Liver (tissue), 9 donors: ENCODE data around the gene UBASH3B. TPM values are rescaled to one million over a fixed set of nuclear protein-coding genes. Genes with fewer than 3 reads are reported as not detected.

Experiments
- DNase-seq: peaks from one replicate; pipeline ENCODE4 v3.0.0-alpha.2; 2017; ENCODE audit warnings: low spot score
- H3K27ac ChIP-seq, 2 donors: one replicate each; pipeline ENCODE4 v1.7.0; 2013; ENCODE audit warnings: inconsistent platforms in 2 of 2, low read length in 2 of 2, control low read depth in 1 of 2, low read depth in 1 of 2, mild to moderate bottlenecking in 1 of 2
- H3K27me3 ChIP-seq, 4 donors: one replicate each; pipeline versions ENCODE4 v1.6.1 to v1.7.0; 2013; ENCODE audit warnings: low read length in 3 of 4, inconsistent platforms in 1 of 4, mild to moderate bottlenecking in 1 of 4, moderate library complexity in 1 of 4; ENCODE audit not compliant: control insufficient read depth in 4 of 4, insufficient read depth in 4 of 4
- H3K36me3 ChIP-seq, 4 donors: one replicate each; pipeline versions ENCODE4 v1.6.1 to v1.7.0; 2013; ENCODE audit warnings: low read length in 3 of 4, mild to moderate bottlenecking in 3 of 4, low read depth in 1 of 4, moderate library complexity in 1 of 4; ENCODE audit not compliant: control insufficient read depth in 4 of 4, insufficient read depth in 3 of 4
- H3K4me1 ChIP-seq, 4 donors: one replicate each; pipeline versions ENCODE4 v1.6.1 to v1.7.0; 2013; ENCODE audit warnings: low read length in 3 of 4, mild to moderate bottlenecking in 3 of 4, moderate library complexity in 1 of 4; ENCODE audit not compliant: control insufficient read depth in 4 of 4, insufficient read depth in 4 of 4
- H3K4me3 ChIP-seq, 3 donors: one replicate each; pipeline versions ENCODE4 v1.6.1 to v1.7.0; 2013; ENCODE audit warnings: low read length in 3 of 3, control low read depth in 1 of 3, low read depth in 1 of 3, mild to moderate bottlenecking in 1 of 3
- H3K9ac ChIP-seq, 2 donors: one replicate each; pipeline ENCODE4 v1.7.0; 2013; ENCODE audit warnings: low read length in 2 of 2, mild to moderate bottlenecking in 2 of 2, moderate library complexity in 2 of 2, control low read depth in 1 of 2, low read depth in 1 of 2
- H3K9me3 ChIP-seq, 4 donors: one replicate each; pipeline versions ENCODE4 v1.6.1 to v1.7.0; 2013; ENCODE audit warnings: low read length in 3 of 4; ENCODE audit not compliant: control insufficient read depth in 4 of 4
- ATF3 ChIP-seq: IDR thresholded peaks from 2 replicates; pipeline ENCODE4 v1.6.1; 2016; ENCODE audit warnings: antibody characterized with exemption
- CTCF ChIP-seq: fragments of 150-350 bp; IDR thresholded peaks from 2 replicates; pipeline ENCODE4 v1.5.1; 2017; ENCODE audit warnings: improper control_type of control experiment, low read depth, low read length; ENCODE audit not compliant: missing input control
- EGR1 ChIP-seq, 2 donors: IDR thresholded peaks; 2 replicates each; pipeline ENCODE4 v1.6.1; 2016 to 2018; ENCODE audit warnings: antibody characterized with exemption in 2 of 2, low read depth in 2 of 2
- FOXA1 ChIP-seq: IDR thresholded peaks from 2 replicates; pipeline ENCODE4 v1.6.1; 2016; ENCODE audit warnings: antibody characterized with exemption
- FOXA2 ChIP-seq: IDR thresholded peaks from 2 replicates; pipeline ENCODE4 v1.6.1; 2016; ENCODE audit warnings: antibody characterized with exemption
- GABPA ChIP-seq, 2 donors: IDR thresholded peaks in 1 of 2; conservative IDR thresholded peaks in 1 of 2; 2 replicates each; pipeline ENCODE4 v1.6.1; 2016; ENCODE audit warnings: antibody characterized with exemption in 2 of 2, mild to moderate bottlenecking in 1 of 2, moderate library complexity in 1 of 2
- HNF4A ChIP-seq, 2 donors: conservative IDR thresholded peaks; 2 replicates each; pipeline ENCODE4 v1.6.1; 2016; ENCODE audit warnings: antibody characterized with exemption in 2 of 2, mild to moderate bottlenecking in 2 of 2
- HNF4G ChIP-seq: IDR thresholded peaks from 2 replicates; pipeline ENCODE4 v1.6.1; 2016; ENCODE audit warnings: antibody characterized with exemption
- JUND ChIP-seq, 2 donors: IDR thresholded peaks; 2 replicates each; pipeline ENCODE4 v1.6.1; 2016; ENCODE audit warnings: antibody characterized with exemption in 2 of 2
- NR2F2 ChIP-seq: IDR thresholded peaks from 2 replicates; pipeline ENCODE4 v1.6.1; 2016; ENCODE audit warnings: antibody characterized with exemption
- RAD21 ChIP-seq, 2 donors: IDR thresholded peaks; 2 replicates each; pipeline ENCODE4 v1.6.1; 2016; ENCODE audit warnings: antibody characterized with exemption in 2 of 2, mild to moderate bottlenecking in 2 of 2
- RXRA ChIP-seq, 2 donors: IDR thresholded peaks; 2 replicates each; pipeline ENCODE4 v1.6.1; 2017 to 2018; ENCODE audit warnings: antibody characterized with exemption in 2 of 2, mild to moderate bottlenecking in 1 of 2
- SP1 ChIP-seq: IDR thresholded peaks from 2 replicates; pipeline ENCODE4 v1.6.1; 2018; ENCODE audit warnings: antibody characterized with exemption, mild to moderate bottlenecking
- TAF1 ChIP-seq: conservative IDR thresholded peaks from 2 replicates; pipeline ENCODE4 v1.6.1; 2016; ENCODE audit warnings: antibody characterized with exemption, mild to moderate bottlenecking
- YY1 ChIP-seq: IDR thresholded peaks from 2 replicates; pipeline ENCODE4 v1.6.1; 2016; ENCODE audit warnings: antibody characterized with exemption, mild to moderate bottlenecking
- WGBS: extraction: QIAGEN DNeasy Blood & Tissue Kit; methylation state at CpG from one replicate; pipeline ENCODE4 v1.1.7; 2013; 5-methylcytosine and 5-hydroxymethylcytosine counted together
- polyA plus RNA-seq, 2 donors: library from polyadenylated mRNA; stranded (reverse) in 1 of 2; unstranded in 1 of 2; fragments of 200-250 nt in 1 of 2; fragments of >200 nt in 1 of 2; fragmentation: Nextera tagmentation in 1 of 2; extraction: Ambion mirVana in 1 of 2; gene quantifications; one replicate each; pipeline versions ENCODE4 v1.2.1 to v1.2.3, GENCODE V29; 2013 to 2015
- total RNA-seq, 2 donors: library from RNA; depleted of rRNA; stranded (reverse); fragments of >200 nt; gene quantifications; one replicate each; pipeline ENCODE4 v1.2.3, GENCODE V29; 2014
- TF ChIP-seq, protein P1 (sequence below): IDR thresholded peaks from 2 replicates; pipeline ENCODE4 v1.6.1; 2016; ENCODE audit warnings: antibody characterized with exemption
- TF ChIP-seq, protein P2 (sequence below): IDR thresholded peaks from 2 replicates; pipeline ENCODE4 v1.6.1; 2016; ENCODE audit warnings: antibody characterized with exemption
- TF ChIP-seq, protein P3 (sequence below): IDR thresholded peaks from 2 replicates; pipeline ENCODE4 v1.6.1; 2016; ENCODE audit warnings: antibody characterized with exemption, mild to moderate bottlenecking
- donor health status: healthy.
- donor health status: healthy.
- donor health status: healthy.
- donor health status: healthy.
- donor health status: healthy.

The UBASH3B gene
- total and polyA plus RNA-seq, 4 donors = 0.48 to 5.5 (median 2.5) TPM

GRCh38 chr11:122690384-122690783, 34.9 kb downstream of the UBASH3B start:
- Histone ChIP-seq H3K4me3 (no peak overlapping the region), H3K4me1 (no peaks in the 10 kb centered on the region), H3K9me3 (no peaks in the 10 kb centered on the region), H3K9ac (no peak overlapping the region), H3K36me3 (no peaks in the 10 kb centered on the region), H3K27ac (peak overlapping the region in 1 of 2 donors; percentile 22), H3K27me3 (no peaks in the 10 kb centered on the region)
- WGBS = 90% methylated on average over 7 of the region's 7 CpGs
- DNase-seq = no peak
- no peak for TF ChIP-seq GABPA (IDR thresholded peaks at IDR 0.05 in 1 of 2, conservative IDR thresholded peaks at IDR 0.05 in 1 of 2)
- no peak for TF ChIP-seq YY1
- TF ChIP-seq FOXA2 = no peak
- TF ChIP-seq, protein P1, sequence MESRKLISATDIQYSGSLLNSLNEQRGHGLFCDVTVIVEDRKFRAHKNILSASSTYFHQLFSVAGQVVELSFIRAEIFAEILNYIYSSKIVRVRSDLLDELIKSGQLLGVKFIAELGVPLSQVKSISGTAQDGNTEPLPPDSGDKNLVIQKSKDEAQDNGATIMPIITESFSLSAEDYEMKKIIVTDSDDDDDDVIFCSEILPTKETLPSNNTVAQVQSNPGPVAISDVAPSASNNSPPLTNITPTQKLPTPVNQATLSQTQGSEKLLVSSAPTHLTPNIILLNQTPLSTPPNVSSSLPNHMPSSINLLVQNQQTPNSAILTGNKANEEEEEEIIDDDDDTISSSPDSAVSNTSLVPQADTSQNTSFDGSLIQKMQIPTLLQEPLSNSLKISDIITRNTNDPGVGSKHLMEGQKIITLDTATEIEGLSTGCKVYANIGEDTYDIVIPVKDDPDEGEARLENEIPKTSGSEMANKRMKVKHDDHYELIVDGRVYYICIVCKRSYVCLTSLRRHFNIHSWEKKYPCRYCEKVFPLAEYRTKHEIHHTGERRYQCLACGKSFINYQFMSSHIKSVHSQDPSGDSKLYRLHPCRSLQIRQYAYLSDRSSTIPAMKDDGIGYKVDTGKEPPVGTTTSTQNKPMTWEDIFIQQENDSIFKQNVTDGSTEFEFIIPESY = no peak
- TF ChIP-seq ATF3 = no peak
- no peak for TF ChIP-seq RAD21 (IDR thresholded peaks at IDR 0.05)
- TF ChIP-seq TAF1 = no peak
- no peak for TF ChIP-seq JUND (IDR thresholded peaks at IDR 0.05)
- TF ChIP-seq NR2F2 = no peak
- TF ChIP-seq, protein P2, sequence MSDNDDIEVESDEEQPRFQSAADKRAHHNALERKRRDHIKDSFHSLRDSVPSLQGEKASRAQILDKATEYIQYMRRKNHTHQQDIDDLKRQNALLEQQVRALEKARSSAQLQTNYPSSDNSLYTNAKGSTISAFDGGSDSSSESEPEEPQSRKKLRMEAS = no peak
- TF ChIP-seq FOXA1 = no peak
- no peak for TF ChIP-seq RXRA (IDR thresholded peaks at IDR 0.05)
- no peak for TF ChIP-seq CTCF
- TF ChIP-seq SP1 = no peak
- TF ChIP-seq, protein P3, sequence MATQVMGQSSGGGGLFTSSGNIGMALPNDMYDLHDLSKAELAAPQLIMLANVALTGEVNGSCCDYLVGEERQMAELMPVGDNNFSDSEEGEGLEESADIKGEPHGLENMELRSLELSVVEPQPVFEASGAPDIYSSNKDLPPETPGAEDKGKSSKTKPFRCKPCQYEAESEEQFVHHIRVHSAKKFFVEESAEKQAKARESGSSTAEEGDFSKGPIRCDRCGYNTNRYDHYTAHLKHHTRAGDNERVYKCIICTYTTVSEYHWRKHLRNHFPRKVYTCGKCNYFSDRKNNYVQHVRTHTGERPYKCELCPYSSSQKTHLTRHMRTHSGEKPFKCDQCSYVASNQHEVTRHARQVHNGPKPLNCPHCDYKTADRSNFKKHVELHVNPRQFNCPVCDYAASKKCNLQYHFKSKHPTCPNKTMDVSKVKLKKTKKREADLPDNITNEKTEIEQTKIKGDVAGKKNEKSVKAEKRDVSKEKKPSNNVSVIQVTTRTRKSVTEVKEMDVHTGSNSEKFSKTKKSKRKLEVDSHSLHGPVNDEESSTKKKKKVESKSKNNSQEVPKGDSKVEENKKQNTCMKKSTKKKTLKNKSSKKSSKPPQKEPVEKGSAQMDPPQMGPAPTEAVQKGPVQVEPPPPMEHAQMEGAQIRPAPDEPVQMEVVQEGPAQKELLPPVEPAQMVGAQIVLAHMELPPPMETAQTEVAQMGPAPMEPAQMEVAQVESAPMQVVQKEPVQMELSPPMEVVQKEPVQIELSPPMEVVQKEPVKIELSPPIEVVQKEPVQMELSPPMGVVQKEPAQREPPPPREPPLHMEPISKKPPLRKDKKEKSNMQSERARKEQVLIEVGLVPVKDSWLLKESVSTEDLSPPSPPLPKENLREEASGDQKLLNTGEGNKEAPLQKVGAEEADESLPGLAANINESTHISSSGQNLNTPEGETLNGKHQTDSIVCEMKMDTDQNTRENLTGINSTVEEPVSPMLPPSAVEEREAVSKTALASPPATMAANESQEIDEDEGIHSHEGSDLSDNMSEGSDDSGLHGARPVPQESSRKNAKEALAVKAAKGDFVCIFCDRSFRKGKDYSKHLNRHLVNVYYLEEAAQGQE = no peak
- no peak for TF ChIP-seq HNF4G
- TF ChIP-seq HNF4A (conservative IDR thresholded peaks at IDR 0.05) = no peak
- no peak for TF ChIP-seq EGR1 (IDR thresholded peaks at IDR 0.05; ENCODE audit: low read depth in 2 of 2)
